Activated naive CD4-positive, alpha-beta T cell treated with anti-CD3 and anti-CD28 coated beads, Interleukin-2, amount 50 U/mL, for 24 hours (primary cell): ENCODE data around the gene MAP3K20.

Experiments
- H3K27ac Mint-ChIP-seq: one replicate; pipeline ENCODE4 v1.8.0; 2021; ENCODE audit warnings: mild to moderate bottlenecking, mixed read lengths
- H3K27me3 Mint-ChIP-seq: one replicate; pipeline ENCODE4 v1.8.0; 2021; ENCODE audit warnings: mixed read lengths
- H3K36me3 Mint-ChIP-seq: one replicate; pipeline ENCODE4 v1.8.0; 2021; ENCODE audit warnings: mixed read lengths
- H3K4me1 Mint-ChIP-seq: one replicate; pipeline ENCODE4 v1.8.0; 2021; ENCODE audit warnings: mixed read lengths
- H3K4me3 Mint-ChIP-seq: one replicate; pipeline ENCODE4 v1.8.0; 2021; ENCODE audit warnings: mild to moderate bottlenecking, mixed read lengths
- H3K9me3 Mint-ChIP-seq: one replicate; pipeline ENCODE4 v1.8.0; 2021; ENCODE audit warnings: mixed read lengths

MAP3K20 gene

GRCh38 chr2:173229086-173229485 lies 153.4 kb downstream of the MAP3K20 start:
- H3K36me3 Mint-ChIP-seq: no peaks in the 10 kb centered on the region
- H3K4me3 Mint-ChIP-seq: no peak overlapping the region

DNA sequence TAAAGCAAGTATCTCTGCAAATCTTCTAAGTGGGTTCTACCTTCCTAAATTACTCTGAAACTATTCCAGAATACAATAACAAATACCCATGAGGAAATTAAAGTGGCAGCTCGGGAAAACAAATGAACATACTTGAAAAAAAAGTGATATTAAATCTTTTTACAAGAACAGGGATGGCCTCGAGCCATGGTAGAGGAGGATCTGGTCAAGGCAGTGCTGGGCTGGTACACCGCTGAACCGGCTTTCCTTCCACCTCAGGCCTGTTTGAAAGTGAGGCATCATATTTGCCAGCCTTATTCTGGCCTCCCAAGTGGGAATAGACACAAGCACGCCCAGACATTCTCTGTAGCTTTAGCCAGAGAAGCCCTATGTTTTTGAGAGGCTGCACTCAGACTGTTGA lies 154.5 kb downstream of the MAP3K20 start:
- Mint-ChIP-seq H3K9me3 (no peaks in the 10 kb centered on the region), H3K27ac (no peak overlapping the region), H3K4me3 (no peak overlapping the region), H3K27me3 (peaks cover 6% of the 10 kb centered on the region), H3K4me1 (no peaks in the 10 kb centered on the region), H3K36me3 (no peaks in the 10 kb centered on the region)

More at GRCh38 chr2:173229086-173229485, 153.4 kb downstream of the MAP3K20 start:
- Mint-ChIP-seq H3K9me3 (no peaks in the 10 kb centered on the region), H3K27ac (no peak overlapping the region), H3K27me3 (peaks cover 4% of the 10 kb centered on the region), H3K4me1 (no peaks in the 10 kb centered on the region)

- H3K9me3 Mint-ChIP-seq: no peaks in the 10 kb centered on the region
- no peak overlapping the region for H3K4me3 Mint-ChIP-seq
- peaks cover 6% of the 10 kb centered on the region for H3K27me3 Mint-ChIP-seq
- H3K36me3 Mint-ChIP-seq: no peaks in the 10 kb centered on the region
- H3K27ac Mint-ChIP-seq: no peak overlapping the region
- no peaks in the 10 kb centered on the region for H3K4me1 Mint-ChIP-seq
Observed at GRCh38 chr2:173231042-173231441, 155.4 kb downstream of the MAP3K20 start.

GRCh38 chr2:173231465-173231864 lies 155.8 kb downstream of the MAP3K20 start:
- no peaks in the 10 kb centered on the region for H3K9me3 Mint-ChIP-seq
- H3K4me1 Mint-ChIP-seq: no peaks in the 10 kb centered on the region
- H3K27me3 Mint-ChIP-seq: peaks cover 6% of the 10 kb centered on the region
- H3K36me3 Mint-ChIP-seq: no peaks in the 10 kb centered on the region
- no peak overlapping the region for H3K4me3 Mint-ChIP-seq
- no peak overlapping the region for H3K27ac Mint-ChIP-seq

DNA sequence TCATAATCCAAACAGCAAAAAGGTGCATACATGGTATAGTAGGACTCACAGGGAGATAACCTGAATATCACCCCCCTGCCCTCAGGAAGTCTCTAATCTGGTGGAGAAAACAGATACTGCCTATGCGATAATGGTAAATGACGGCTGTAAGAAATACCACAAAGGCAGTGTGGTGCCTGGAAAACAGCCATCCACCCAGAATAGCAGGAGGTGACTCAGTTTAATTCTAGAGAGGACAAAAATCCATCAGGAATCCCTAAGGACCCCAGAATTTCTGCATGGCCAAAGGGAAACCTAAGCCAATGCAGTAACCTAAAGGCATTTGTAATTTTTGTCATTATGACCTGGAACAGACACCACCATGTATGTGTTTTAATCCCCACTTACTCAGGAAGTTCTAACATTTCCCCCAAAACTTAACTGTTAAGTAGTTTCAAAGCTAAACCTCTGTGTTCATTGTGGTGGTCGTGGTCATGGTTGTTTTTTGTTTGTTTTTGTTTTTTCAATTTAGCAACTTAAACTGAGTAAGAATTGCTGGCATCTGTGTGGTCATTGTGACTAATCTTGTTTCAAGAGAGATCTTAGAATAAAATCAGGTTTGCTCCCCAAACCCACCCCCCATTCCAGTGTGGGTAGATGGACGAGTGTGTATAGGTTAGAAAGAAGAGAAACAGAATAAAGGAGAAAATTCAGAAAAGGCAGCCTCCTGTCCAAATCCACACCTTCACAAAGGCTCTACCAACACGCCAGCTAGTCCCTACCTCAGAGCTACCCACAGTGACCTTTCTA lies 157.5 kb downstream of the MAP3K20 start:
- no peak overlapping the region for H3K27ac Mint-ChIP-seq
- H3K27me3 Mint-ChIP-seq: peaks cover 4% of the 10 kb centered on the region
- H3K4me1 Mint-ChIP-seq: no peaks in the 10 kb centered on the region
- H3K4me3 Mint-ChIP-seq: no peak overlapping the region
- no peaks in the 10 kb centered on the region for H3K36me3 Mint-ChIP-seq
- H3K9me3 Mint-ChIP-seq: no peaks in the 10 kb centered on the region

DNA sequence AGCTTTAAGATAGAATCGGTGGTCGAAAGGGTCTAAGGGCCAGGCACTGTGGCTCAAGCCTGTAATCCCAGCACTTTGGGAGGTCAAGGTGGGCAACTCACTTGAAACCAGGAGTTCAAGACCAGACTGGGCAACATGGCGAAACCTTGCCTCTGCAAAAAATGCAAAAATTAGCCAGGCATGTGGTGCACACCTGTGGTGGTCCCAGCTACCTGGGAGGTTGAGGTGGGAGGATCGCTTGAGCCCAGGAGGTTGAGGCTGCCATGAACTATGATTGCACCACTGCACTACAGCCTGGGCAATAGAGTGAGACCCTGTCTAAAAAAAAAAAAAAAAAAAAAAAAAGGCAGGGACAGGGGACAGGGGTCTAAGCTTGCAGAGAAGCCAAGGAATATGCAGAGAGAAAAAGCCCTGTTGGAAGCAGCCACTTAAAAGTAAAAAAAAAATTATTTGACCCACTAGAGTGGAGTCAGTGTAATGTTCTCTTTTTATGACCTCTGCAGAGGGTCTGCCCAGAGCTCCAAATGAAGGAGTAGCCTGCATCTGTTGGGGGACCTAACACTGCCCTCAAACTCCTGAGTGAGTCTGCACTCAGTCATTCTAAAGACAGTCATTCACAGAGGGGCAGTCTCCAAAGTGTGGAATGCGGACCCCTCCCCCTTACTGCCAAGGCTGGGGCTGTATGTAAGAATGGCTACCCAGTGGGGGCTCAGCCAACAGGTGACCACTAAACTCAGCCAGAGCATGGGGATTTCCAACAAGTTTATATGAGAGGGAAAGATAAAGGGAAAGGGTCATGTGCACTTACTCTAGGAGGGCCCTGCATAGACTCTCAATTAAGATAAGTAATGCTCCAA lies 160.5 kb downstream of the MAP3K20 start:
- no peaks in the 10 kb centered on the region for H3K36me3 Mint-ChIP-seq
- H3K9me3 Mint-ChIP-seq: no peaks in the 10 kb centered on the region
- H3K4me1 Mint-ChIP-seq: no peaks in the 10 kb centered on the region
- H3K27ac Mint-ChIP-seq: no peak overlapping the region
- peaks cover 2% of the 10 kb centered on the region for H3K27me3 Mint-ChIP-seq
- H3K4me3 Mint-ChIP-seq: no peak overlapping the region

DNA sequence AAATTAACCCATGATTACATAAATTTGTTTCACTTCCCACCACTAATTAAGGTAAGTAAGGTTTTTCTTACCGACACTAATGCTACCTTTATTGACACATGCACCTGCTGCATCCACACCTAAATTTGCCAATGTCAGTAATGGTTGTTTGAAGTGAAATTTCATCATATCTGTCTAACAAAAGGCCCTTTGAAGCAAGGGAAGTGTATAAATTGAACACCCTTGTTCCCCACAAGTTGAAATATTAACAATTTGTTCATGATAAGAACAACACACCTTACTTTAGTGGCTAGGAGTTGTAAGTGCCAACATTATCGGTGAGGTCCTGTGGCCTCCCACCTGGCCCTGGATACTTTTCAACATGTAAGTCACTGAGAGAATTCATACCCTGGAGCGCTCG lies 162.7 kb downstream of the MAP3K20 start:
- Mint-ChIP-seq H3K27ac (no peak overlapping the region), H3K36me3 (no peaks in the 10 kb centered on the region), H3K4me1 (no peaks in the 10 kb centered on the region), H3K4me3 (no peak overlapping the region), H3K9me3 (no peaks in the 10 kb centered on the region), H3K27me3 (peaks cover 2% of the 10 kb centered on the region)

GRCh38 chr2:173238831-173239230 lies 163.2 kb downstream of the MAP3K20 start:
- Mint-ChIP-seq H3K4me1 (no peaks in the 10 kb centered on the region), H3K4me3 (no peak overlapping the region), H3K27ac (no peak overlapping the region), H3K9me3 (no peaks in the 10 kb centered on the region), H3K36me3 (no peaks in the 10 kb centered on the region), H3K27me3 (peaks cover 2% of the 10 kb centered on the region)

DNA sequence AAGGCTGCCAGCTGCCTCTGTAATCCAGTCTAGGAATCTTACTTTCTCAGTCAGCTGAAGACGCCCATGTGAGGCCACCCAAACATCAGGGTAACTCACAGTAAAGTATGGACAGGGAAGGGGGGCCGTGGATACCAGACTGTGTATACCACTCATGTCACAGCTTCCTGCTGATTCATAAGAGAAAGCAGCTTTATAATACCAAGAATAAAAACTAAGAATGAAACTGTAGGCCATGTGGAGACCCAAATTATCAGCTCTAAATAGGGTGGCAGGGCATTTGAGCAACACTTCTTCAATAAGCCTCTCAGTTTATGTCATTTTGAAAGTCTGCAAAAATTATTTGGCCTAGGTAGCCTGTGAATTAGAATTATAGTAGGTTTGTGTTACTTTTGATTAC lies 164.0 kb downstream of the MAP3K20 start:
- H3K9me3 Mint-ChIP-seq: no peaks in the 10 kb centered on the region
- no peaks in the 10 kb centered on the region for H3K4me1 Mint-ChIP-seq
- no peak overlapping the region for H3K27ac Mint-ChIP-seq
- H3K27me3 Mint-ChIP-seq: peaks cover 6% of the 10 kb centered on the region
- no peak overlapping the region for H3K4me3 Mint-ChIP-seq
- H3K36me3 Mint-ChIP-seq: no peaks in the 10 kb centered on the region

DNA sequence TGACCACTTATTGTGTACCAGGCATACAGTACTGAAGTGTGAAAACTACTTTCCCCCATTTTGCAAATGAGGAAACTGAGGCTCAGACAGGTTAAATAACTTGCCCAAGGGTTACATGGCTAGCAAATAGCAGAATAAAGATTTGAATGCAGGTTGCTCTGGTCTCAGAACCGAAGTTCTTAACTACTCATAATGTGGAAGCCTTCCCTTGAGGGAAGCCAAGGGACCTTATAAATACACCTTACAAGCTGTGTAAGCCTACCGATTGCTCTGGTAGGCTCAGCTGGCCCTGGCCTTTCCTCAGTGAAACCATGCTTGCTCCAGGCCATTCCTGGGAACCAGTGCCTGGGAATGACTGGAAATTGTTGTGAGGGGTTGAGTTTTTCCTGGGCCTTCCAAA lies 164.4 kb downstream of the MAP3K20 start:
- H3K27me3 Mint-ChIP-seq: peaks cover 4% of the 10 kb centered on the region
- no peak overlapping the region for H3K4me3 Mint-ChIP-seq
- H3K4me1 Mint-ChIP-seq: no peaks in the 10 kb centered on the region
- no peak overlapping the region for H3K27ac Mint-ChIP-seq
- no peaks in the 10 kb centered on the region for H3K9me3 Mint-ChIP-seq
- H3K36me3 Mint-ChIP-seq: no peaks in the 10 kb centered on the region

DNA sequence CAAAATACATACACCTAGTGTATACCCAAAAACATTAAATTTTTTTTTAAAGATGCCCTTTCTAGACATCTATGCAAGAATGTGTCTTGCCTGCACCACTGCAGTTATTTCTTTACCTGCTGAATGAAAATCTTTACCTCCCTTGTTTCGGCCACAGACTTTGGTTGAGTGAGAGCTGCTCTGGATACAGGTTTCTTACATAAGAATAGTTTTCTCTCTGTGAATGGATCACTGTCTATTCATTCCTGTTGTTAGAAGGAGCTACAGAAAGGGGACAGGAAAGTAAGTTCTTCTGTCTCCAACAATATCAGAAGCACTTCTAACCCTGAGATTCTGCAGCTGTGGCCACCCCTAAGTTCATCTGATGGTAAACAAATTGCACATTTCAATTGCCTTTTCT lies 166.0 kb downstream of the MAP3K20 start:
- peaks cover 4% of the 10 kb centered on the region for H3K27me3 Mint-ChIP-seq
- no peak overlapping the region for H3K4me3 Mint-ChIP-seq
- H3K9me3 Mint-ChIP-seq: no peaks in the 10 kb centered on the region
- no peaks in the 10 kb centered on the region for H3K4me1 Mint-ChIP-seq
- no peak overlapping the region for H3K27ac Mint-ChIP-seq
- no peaks in the 10 kb centered on the region for H3K36me3 Mint-ChIP-seq

DNA sequence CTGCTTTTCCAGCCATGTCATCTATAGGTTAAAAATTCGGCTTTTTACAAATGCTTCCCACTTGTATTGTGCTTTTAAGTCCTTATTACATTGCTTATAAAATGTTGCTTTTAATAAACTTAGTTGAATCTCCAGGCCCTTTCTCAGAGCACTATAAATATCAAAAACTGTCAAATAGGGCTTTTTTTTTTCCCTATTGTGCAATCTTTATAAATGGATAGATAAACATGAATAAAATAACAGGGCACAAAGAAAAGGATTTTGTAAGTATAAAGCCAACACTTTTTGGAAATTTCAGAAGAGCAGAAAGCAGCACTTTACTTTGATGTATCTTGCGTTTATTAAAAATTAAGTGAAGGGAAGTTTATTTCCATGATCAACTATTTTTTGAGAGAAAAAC lies 171.5 kb downstream of the MAP3K20 start:
- Mint-ChIP-seq H3K4me3 (no peak overlapping the region), H3K4me1 (no peaks in the 10 kb centered on the region), H3K36me3 (no peaks in the 10 kb centered on the region), H3K9me3 (no peaks in the 10 kb centered on the region), H3K27me3 (peaks cover 4% of the 10 kb centered on the region), H3K27ac (no peak overlapping the region)

- no peak overlapping the region for H3K4me3 Mint-ChIP-seq
- H3K27me3 Mint-ChIP-seq: peaks cover 8% of the 10 kb centered on the region
- H3K4me1 Mint-ChIP-seq: no peaks in the 10 kb centered on the region
- H3K36me3 Mint-ChIP-seq: no peaks in the 10 kb centered on the region
- H3K9me3 Mint-ChIP-seq: no peaks in the 10 kb centered on the region
- no peak overlapping the region for H3K27ac Mint-ChIP-seq
Observed at GRCh38 chr2:173248381-173248780, 172.7 kb downstream of the MAP3K20 start.

GRCh38 chr2:173249661-173250641 lies 174.3 kb downstream of the MAP3K20 start:
- H3K27ac Mint-ChIP-seq: no peak overlapping the region
- no peaks in the 10 kb centered on the region for H3K4me1 Mint-ChIP-seq
- H3K36me3 Mint-ChIP-seq: no peaks in the 10 kb centered on the region
- H3K9me3 Mint-ChIP-seq: no peaks in the 10 kb centered on the region
- no peak overlapping the region for H3K4me3 Mint-ChIP-seq
- peaks cover 4% of the 10 kb centered on the region for H3K27me3 Mint-ChIP-seq

DNA sequence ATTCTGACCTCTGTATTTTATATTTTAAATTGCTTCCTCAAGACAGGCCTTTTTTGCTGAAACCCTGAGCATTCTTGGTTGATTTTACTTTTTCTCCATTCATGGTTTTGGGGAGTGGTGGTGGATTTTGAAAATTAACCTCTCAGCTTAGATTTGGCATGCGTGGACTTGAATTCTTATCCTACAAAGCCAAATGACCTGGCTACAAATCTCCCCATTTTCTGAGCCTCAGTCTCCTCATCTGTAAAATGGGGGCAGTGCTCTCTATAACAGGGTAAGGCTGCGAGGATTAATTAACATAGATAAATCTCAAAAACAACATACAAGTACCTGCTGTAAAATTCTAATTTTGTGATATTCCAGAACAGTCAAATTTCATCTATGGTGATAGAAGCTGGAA lies 175.6 kb downstream of the MAP3K20 start:
- H3K36me3 Mint-ChIP-seq: no peaks in the 10 kb centered on the region
- H3K9me3 Mint-ChIP-seq: no peaks in the 10 kb centered on the region
- H3K4me3 Mint-ChIP-seq: no peak overlapping the region

More for the DNA sequence above, 175.6 kb downstream of the MAP3K20 start:
- Mint-ChIP-seq H3K27me3 (peaks cover 5% of the 10 kb centered on the region), H3K4me1 (no peaks in the 10 kb centered on the region), H3K27ac (no peak overlapping the region)
